Medulla oblongata (tissue), 1 donor: ENCODE results near the gene PRKRA.
"Not testable (repeated sequence)": the region's sequence is repeated elsewhere in the genome, so short reads cannot be mapped to it uniquely, and the experiment has no call there.

Source experiments
- DNase-seq: peaks from one replicate; pipeline ENCODE4 v3.0.0-alpha.2; 2015; ENCODE audit errors: extremely low spot score

PRKRA gene

DNA sequence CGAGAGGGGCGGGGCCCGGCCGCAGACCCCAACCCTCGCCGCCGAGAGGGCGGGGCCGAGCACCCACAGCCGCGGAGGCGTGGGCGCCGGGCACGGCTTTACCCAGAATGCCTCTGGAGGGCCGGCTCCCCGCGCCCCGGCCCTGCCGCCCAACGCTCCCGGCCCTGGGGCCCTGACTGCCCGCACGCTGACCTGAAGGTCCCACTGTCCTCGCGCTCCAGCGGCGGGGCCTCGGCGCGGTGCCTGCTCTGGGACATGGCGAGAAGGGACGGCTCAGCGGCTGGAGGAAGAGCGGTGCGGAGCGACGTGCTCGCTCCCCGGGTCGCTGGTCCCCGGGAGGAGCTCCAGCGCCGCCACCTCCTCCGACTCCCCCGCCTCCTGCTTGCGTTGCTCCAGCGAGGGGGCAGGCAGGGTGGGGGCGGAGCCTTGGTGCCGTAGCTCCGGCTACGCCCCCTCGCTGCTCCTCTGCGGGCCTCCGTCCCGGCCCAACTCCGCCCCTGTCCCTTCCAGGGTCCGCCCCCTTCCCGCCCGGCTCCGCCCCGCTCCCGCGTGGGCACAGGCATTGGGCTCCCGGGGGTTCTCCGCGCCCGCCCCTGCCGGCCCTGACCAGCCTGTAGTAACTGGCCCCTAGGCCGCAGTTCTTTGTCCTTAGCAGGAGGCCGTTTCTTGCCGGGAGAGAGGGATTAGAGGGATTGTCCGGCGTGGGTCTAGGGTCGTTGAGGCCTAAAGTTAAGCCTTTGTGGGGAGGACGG is at the start of gene PRKRA, which contains the start of gene PJVK:
TSS of gene PRKRA (minus strand) at position 402 of the 752 bp plus-strand sequence. CDS start at position 257, 145 bp downstream.
TSS of gene PJVK (plus strand) at position 605 of the 752 bp plus-strand sequence. CDS start 2,032 bp downstream, outside the sequence.
- peak; percentile 99 for DNase-seq

DNA sequence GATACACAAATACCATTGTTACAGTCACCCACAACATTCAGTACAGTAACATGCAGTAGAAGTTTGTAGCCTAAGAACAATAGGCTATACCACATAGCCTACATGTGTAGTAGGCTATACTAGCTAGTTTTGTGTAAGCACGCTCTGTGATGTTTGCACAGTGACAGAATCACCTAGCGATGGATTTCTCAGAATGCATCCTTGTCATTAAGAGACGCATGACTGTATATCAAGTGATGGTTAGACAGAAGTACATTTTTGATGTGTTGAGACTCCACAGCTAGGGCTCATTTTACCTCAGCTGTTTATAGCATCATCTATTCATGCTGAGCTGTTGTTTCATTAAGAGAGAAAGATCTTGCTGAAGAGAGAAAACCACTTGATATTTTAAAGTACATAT is 48.7 kb upstream of the PRKRA start:
- DNase-seq = no peak

DNA sequence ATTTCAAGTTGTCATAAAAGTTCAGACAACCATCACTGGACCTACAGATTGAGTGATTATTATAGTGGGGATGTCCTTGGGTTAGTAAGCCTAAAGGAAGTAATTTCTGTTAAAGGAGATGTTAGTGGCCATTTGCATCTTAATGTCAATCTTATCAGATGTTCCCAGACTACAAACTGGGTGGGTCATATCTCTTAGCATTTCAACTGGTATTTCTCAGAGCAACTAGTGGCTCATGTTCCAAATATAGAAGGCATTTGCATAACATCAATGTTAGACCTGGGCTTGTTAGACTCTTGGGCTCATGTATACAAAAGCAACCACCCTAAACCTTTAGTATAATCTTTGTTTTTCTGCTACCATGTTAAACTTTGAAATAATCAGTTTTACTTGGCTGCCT is 47.2 kb upstream of the PRKRA start:
- DNase-seq = no peak

DNA sequence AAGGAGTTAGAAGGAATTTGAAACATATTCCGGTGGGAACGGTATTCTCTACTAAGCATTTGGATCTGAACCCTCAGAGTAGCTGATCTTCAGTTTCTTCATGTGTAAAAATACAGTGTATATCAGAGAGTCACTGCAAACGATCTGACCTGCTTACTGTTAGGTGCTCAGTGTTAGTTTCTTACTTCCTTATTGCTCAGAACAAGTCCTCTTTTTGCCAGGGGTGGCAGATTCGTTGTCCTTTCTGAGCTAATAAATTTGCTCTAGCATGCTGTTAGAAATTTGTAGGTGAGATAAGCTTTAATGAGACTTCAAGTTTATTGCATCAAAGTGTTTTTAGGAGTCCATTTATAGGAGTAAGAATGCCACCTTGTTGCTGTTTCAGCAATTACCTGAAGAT is 45.1 kb upstream of the PRKRA start:
- no peak for DNase-seq

DNA sequence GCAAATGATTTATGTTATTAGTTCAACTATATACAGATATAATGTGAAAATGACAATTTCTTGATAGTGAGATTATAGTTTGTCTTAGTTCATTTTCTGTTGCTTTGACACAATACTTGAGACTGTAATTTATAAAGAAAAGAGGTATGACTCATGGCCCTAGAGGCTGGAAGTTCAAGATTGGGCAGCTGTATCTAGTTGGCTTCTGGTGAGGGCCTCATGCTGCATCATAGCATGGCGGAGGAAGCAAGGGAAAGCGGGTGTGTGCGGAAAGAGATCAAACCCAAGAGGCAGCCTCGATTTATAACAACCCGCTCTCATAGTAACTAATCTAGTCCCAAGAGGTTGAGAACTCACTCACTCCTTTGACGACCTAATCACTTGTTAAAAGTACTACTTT is 40.6 kb upstream of the PRKRA start:
- no peak for DNase-seq

DNA sequence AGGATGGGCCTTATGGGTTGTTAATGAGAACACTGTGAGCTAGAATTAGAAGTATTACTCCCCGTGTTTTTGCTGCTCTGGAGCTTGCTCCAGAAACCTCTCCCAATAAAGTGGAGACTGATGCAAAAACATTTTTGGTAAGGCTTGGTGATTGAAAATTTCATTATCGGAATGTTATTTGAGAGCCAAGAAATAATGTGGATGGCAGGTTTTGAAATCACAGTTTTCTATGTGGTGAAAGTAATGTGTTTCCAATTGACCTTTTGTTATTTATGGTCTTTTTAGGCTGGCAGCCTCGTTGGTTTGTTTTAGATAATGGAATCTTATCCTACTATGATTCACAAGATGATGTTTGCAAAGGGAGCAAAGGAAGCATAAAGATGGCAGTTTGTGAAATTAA is 34.4 kb upstream of the PRKRA start:
- DNase-seq = no peak

DNA sequence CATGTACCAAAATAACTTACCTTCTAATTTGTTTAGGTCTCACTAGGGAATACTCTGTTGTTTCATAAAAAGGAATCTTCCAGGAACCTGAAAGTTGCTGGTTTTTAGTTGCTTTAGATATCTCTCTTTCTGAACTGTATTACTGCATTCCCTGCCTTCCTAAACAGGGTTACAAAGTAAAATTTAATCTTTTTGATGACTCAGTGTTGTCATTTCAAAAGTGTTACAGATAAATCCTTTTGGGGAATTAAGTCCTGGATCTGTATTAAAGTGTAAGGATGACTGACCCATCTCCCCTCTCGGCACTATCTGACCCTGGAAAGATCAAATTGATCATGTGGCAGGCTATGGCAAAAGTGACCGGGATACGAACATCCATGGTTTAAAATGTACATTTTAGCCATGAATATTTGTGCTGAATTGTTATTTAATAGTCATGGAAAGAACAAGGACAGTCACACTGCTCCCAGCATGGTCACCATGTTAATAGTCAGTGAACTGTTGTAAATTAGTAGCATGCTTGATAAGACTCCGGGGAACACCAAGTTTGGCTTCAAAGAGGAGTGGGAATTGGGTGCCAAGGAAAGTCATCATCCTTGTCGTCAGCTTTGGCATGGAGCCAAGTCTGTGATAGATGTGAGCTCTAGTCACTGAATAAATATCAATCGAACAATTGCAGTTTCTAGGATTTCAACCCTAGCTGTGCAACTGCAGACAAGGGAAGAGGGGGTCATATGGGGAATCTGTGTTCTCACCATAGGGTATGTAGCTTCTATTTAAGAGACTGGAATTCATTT is 33.5 kb upstream of the PRKRA start:
- peak; percentile 62 for DNase-seq

DNA sequence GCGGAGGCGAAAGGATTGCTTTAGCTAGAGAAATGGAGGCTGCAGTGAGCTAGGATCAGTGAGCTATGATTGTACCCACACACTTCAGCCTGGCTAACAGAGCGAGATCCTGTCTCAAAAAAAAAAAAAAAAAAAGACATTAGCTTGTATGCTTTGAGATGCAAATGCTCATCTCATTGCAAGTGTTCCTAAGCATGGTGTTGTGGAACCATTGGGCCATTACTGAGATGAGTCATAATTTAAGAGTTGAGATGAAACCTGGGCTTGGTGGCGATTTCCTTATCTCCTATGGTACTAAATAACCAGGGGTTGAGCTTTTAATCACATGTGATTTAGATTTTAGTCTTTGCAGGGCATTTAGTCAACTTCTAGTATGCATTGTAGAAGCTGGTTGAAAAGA is 31.5 kb upstream of the PRKRA start:
- no peak for DNase-seq

DNA sequence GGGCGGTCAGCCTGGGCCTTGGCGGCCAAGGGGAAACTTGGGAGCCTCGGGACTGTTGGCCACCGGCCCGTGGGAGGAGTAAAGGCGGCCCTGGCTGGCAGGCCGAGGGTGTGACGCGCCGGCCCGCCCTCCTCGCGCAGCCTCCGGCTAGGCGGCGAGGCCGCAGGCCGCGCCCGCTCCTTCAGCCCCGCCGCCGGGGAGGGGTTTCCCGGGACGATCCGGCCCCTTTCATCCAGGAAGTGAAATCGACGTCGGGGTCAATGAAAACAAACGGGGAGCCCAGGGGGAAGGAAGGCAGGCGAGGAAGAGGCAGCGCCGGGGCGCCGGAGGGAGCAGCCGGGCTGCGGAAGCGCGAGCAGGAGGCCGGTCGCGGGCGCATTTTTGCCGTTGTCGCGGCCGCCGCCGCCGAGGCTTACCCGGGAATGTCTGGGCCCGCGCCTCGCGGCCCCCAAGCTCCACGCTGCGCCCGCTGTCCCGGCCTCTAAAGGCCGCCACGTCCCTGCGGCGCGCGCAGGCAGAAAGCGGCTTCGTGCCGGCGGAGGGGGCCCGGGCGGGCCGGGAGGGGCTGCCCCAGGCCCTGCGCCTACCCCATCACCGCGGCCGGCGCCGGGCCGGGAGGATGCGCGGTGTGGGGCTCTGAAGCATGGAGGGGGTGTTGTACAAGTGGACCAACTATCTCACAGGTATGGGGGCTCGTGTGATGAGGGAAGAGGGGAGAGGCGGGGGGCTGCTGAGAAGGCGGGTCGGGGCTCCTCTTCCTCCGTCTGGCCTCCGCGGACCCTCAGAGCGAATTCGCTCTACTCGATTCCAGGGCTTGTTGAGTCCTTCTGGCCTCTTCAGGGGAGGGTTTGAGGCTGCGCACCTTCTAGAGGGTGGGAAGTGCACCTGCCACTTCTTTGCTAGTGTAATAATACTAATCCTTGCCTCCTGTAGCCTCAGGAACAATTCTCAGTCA is 29.5 kb upstream of the PRKRA start, which contains the start of gene PLEKHA3:
TSS of gene PLEKHA3 (plus strand) at position 231 of the 955 bp plus-strand sequence. CDS start at position 644, 413 bp downstream.
- peak; percentile 98 for DNase-seq

DNA sequence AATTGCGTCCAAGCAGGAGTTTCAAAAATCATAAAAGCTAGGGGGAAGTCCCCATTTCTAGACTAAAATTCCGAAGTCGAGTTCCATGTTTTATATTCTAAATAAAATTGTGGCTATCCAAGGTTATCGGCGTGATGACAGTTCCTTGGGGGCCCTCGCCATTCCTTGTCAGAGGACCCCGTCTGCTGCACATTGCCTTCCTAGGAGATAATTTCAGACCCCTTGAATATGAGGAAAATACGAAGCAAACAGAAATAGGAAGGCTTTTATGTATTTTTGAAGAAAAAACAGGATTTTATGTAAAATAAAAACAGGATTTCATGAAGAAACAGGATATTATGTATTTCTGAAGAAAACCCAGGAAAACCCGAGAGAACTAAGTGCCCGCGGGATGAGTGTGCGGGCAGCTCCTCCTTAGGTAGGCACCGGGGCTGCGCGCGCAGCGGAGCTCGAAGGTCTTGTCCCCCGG is 28.8 kb upstream of the PRKRA start:
- no peak for DNase-seq

DNA sequence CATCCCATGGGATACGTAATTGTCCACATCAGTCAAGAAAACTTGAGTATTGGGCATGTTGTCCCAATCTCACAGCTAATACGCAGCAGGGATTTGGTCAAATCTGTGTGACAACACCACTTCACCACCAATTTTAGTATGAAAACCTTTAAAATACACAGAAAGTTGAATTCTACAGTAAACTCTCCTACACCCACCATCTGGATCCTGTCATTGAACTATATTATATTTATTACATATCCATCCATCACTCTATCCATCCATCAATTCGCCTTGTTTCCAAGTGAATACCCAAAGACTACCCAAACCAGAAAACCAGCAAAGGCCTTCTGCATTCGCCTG is 28.3 kb upstream of the PRKRA start:
- no peak for DNase-seq

DNA sequence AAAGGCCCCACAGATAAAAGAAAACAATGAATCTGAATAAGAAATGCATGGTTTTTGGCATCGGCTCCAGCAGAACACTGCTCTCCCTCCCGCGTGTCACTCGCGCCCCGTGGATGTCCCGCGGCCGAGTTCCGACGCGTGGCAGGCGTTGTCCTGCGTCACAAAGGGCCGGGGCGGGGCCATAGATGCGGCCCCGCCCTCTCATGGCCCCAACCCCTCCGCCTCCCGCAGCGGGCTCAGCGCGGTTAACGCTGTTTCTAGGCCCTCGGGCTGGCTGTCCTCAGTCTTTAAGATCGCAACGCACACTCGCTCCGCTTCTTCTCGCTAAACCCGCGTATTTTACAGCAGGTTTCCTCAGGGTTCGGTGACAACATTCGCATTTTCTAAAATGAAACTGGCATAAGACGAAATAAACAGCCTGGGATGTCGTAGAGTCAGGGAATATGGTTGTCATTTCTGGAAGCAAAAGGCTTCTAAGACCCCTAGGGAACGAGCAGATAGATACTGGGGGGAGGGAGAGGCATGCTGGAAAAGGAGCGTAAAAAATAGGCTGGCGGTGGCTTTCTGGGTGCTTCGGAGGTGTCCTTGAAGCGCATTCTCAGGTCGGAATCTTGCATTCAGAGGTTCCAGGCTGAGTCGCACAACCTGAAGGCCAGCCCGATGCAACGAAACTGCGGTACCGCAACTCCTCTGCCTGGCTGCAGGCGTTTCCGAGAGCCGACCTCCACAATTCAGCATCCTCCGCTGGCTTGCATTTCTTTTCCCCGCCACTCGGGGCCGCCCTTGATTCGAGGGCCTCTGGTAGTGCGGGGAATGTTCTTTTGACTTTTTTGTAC is 27.7 kb upstream of the PRKRA start, which contains the start of gene FKBP7:
TSS of gene FKBP7 (minus strand) at position 162 of the 836 bp plus-strand sequence. CDS start at position 61, 101 bp downstream.
- peak; percentile 95 for DNase-seq

DNA sequence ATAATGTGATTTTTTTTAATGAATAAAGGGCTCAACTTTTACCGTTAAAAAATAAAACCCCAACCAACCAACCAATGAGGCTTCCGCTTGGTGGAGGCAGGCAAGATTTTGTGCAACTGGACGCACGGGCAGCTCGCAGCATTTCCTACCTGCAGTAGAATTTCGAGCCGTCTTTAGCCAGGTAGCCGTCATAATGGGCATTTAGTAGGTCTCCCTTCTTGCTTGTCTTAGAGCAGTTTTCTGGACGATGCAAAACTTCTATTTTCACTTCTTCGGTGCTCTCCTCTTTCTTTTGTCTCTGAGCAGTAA is 27.1 kb upstream of the PRKRA start:
- DNase-seq = no peak

DNA sequence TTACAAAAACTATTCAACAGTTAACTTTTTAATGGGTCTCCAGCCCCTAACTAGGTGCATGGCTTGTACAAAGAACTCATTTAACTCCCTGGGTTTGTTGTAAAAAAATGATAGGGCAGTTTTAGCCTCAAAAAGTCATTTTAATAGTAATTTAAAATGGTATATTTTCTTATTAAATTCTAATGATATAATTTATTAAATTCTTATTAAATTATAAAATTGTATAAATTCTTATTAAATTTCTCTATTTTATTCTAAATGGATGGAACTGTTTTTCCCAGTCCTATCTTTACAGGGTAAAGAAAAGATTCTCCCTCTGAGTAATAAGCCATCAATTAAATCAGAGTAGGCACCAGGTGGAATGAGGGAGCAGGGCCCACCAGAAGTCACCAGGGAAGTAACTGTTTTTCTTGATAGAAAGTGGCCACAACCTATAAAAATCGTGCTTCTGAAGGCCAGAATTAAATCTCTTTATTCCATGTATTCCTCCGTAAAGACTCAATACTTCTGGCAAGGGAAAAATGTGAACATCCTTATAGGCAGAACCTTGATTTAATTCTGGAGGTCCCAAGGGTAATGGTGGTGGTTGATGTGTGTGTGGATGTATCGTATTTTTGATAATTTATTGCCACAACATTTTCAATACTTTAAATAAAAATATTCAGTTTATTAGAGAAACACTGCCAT is 26.6 kb upstream of the PRKRA start:
- peak; percentile 29 for DNase-seq

DNA sequence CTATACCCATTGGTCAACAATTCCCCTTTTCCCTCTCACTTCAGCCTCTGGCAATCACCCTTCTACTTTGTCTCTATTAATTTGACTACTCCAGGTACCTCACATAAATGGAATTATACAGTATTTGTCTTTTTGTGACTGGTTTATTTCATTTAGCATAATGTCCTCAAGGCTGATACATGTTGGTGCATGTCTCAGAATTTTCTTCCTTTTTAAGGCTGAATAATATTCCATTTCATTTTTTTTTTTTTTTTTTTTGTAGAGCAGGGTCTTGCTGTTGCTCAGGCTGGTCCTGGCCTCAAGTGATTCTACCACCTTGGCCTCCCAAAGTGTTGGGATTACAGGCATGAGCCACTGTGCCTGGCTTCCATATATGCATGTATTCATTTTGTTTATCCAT is 25.5 kb upstream of the PRKRA start:
- DNase-seq = no peak

DNA sequence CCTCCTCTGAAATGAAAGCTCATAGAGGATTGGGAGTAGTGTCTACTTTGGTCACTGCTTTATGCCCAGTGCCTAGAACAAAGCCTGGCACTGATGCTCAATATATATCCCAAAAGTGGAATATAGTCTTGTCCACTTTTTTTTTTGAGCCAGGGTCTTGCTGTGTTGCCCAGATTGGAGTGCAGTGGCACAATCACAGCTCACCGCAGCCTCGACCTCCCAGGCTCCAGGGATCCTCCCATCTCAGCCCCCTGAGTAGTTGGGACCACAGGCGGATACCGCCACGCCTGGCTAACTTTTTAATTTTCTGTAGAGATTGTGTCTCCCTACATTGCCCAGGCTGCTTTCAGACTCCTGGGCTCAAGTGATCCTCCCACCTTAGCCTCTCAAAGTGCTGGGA is 23.6 kb upstream of the PRKRA start:
- DNase-seq = no peak

DNA sequence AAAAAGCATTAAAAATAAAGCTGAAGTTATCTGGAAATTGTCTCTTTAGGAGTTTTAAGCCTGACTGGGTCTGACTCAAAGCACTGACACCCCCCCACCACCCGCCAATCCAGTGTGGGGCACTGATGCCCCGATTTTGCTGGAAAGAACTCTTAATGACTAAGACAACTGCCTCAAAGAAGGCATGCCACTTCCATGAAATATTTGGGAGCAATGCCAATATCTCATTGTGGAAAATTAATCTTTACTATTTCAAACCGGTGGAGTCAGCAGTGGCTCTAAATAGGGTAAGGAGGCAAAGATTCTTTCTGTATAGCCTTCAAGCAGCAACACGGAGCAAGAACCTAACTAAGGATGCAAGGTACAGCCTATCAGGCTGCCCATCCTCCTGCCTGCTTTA is 23.0 kb upstream of the PRKRA start:
- DNase-seq = no peak

DNA sequence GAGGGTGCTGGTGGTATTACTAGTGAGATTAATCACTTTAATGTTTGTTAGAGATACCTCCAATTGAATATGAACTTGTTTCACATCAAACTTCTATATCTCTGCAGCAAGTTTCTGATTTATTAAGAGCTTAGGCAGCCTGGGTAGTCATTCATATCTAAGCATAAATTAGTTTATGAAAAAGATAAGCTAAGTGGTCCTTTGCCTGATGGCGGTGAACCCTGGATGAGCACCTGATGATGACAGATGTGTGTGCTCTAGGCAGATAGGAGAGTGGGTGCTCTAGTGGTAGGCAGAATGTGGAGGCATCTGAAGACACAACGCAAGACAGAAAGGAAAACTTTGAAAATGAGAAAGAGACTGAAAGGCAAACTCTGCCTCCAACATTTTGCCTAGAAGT is 22.4 kb upstream of the PRKRA start:
- no peak for DNase-seq

DNA sequence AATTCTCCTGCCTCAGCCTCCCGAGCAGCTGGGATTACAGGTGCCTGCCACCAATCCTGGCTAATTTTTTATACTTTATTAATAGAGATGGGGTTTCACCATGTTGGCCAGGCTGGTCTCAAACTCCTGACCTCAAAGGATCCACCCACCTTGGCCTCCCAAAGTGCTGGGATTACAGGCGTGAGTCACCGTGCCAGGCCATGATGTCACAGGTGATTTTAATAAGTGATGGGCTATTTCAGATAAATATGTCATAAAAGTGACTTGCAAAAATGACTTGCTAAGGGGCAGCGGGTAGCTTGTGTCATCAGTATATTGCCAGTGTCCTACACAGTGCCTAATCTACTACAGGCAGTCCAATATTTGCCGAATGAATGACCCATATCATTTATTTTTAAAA is 20.3 kb upstream of the PRKRA start:
- not testable (repeated sequence) for DNase-seq

DNA sequence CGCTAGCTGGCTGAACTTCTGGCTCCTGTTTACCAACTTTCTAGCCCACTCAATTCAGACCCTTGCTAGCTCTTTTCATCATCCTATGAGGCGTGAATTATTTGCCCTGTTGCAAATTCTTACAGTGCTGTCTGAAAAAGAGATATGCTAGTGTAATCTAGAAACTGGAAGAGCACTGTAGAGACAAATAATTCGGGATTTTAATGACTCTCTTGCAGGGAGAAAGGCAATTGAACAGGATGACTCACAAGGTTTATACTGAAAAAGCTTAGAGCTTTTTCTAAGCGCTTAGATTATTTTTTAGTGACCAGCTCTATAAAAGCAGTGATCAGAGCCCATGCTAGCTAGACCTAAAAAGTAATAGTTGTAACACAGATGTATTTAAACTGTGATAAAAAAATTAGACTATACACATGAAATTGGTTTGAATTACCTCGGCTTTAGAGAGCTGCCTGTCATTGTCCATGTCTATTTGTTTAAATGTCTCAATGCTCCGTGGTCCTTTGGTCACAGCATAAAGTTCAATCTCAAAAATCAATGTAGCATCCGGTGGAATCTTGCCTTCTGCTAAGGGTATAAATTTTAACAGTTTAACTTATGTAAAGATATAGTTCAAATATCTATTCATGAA is 18.4 kb upstream of the PRKRA start:
- no peak for DNase-seq
